WTC11 (cell line): Measurements from ENCODE around the gene EIF3F. TPM values are rescaled to one million over a fixed set of nuclear protein-coding genes. Genes with fewer than 3 reads are reported as not detected.

Source experiments
- ATAC-seq: fragments of 200-7000 bp; cut with Tn5 transposase; 2 replicates; pipeline ENCODE4 v1.10.0; 2021; ENCODE audit warnings: mild to moderate bottlenecking, moderate library complexity
- CTCF ChIA-PET: fragments of 300-600 bp; sonication (Branson Sonifier 250); formaldehyde crosslinking; loops from one replicate; lab custom pipeline; 2021; ENCODE audit warnings: antibody characterized with exemption; lab: Charles Lee
- POLR2A ChIA-PET: fragments of 350-600 bp; sonication (Branson Sonifier 250); formaldehyde crosslinking; loops from one replicate; lab custom pipeline; 2021; ENCODE audit warnings: antibody characterized with exemption; lab: Charles Lee
- DNase-seq: peaks from one replicate; pipeline ENCODE4 v3.0.0; 2021; ENCODE audit warnings: low spot score
- H3K27ac Mint-ChIP-seq: 2 replicates; pipeline ENCODE4 v1.8.0; 2021; ENCODE audit warnings: mixed read lengths
- H3K27me3 Mint-ChIP-seq: 2 replicates; pipeline ENCODE4 v1.8.0; 2021; ENCODE audit warnings: low read depth, mild to moderate bottlenecking, moderate library complexity, mixed read lengths
- H3K36me3 Mint-ChIP-seq: 2 replicates; pipeline ENCODE4 v1.8.0; 2021; ENCODE audit warnings: mixed read lengths
- H3K4me1 Mint-ChIP-seq: 2 replicates; pipeline ENCODE4 v1.8.0; 2022; ENCODE audit warnings: mixed read lengths
- H3K4me3 Mint-ChIP-seq: 2 replicates; pipeline ENCODE4 v1.8.0; 2021; ENCODE audit warnings: mild to moderate bottlenecking, moderate library complexity, mixed read lengths
- H3K9me3 Mint-ChIP-seq: 2 replicates; pipeline ENCODE4 v1.8.0; 2021; ENCODE audit warnings: mixed read lengths
- ATF1 ChIP-seq: sonication (generic); formaldehyde crosslinking; IDR thresholded peaks from 2 replicates; pipeline ENCODE4 v1.8.1; 2023; ENCODE audit warnings: mild to moderate bottlenecking, moderate library complexity, missing genetic modification reagents
- FOXK1 ChIP-seq: sonication (generic); formaldehyde crosslinking; IDR thresholded peaks from 2 replicates; pipeline ENCODE4 v1.8.0; 2022; ENCODE audit warnings: mild to moderate bottlenecking, moderate library complexity, missing genetic modification reagents
- GABPB1 ChIP-seq: sonication (generic); formaldehyde crosslinking; IDR thresholded peaks from 2 replicates; pipeline ENCODE4 v1.8.1; 2023; ENCODE audit warnings: mild to moderate bottlenecking, missing genetic modification reagents
- KAT7 ChIP-seq: sonication (generic); formaldehyde crosslinking; IDR thresholded peaks from 2 replicates; pipeline ENCODE4 v1.8.1; 2023; ENCODE audit warnings: missing genetic modification reagents, mild to moderate bottlenecking, borderline replicate concordance
- MAX ChIP-seq: sonication (generic); formaldehyde crosslinking; IDR thresholded peaks from 2 replicates; pipeline ENCODE4 v1.8.0; 2022; ENCODE audit warnings: mild to moderate bottlenecking, missing genetic modification reagents
- NR2C2 ChIP-seq: sonication (generic); formaldehyde crosslinking; IDR thresholded peaks from 2 replicates; pipeline ENCODE4 v1.8.0; 2022; ENCODE audit warnings: mild to moderate bottlenecking, missing genetic modification reagents
- RELA ChIP-seq: sonication (generic); formaldehyde crosslinking; IDR thresholded peaks from 2 replicates; pipeline ENCODE4 v1.8.1; 2022; ENCODE audit warnings: missing genetic modification reagents, mild to moderate bottlenecking, borderline replicate concordance
- RORB ChIP-seq: fragments of 250-450 bp; sonication (Bioruptor Pico); IDR thresholded peaks from 2 replicates; pipeline ENCODE4 v1.9.0; 2021; ENCODE audit warnings: mild to moderate bottlenecking
- TEAD1 ChIP-seq: sonication (generic); formaldehyde crosslinking; IDR thresholded peaks from 2 replicates; pipeline ENCODE4 v1.8.0; 2022; ENCODE audit warnings: mild to moderate bottlenecking, missing genetic modification reagents
- TEAD4 ChIP-seq: sonication (generic); formaldehyde crosslinking; IDR thresholded peaks from 2 replicates; pipeline ENCODE4 v1.8.0; 2022; ENCODE audit warnings: mild to moderate bottlenecking, missing genetic modification reagents
- ZBTB21 ChIP-seq: sonication (generic); formaldehyde crosslinking; IDR thresholded peaks from 2 replicates; pipeline ENCODE4 v1.8.1; 2023; ENCODE audit warnings: mild to moderate bottlenecking, missing genetic modification reagents, borderline replicate concordance
- ZNF396 ChIP-seq: fragments of 250-450 bp; sonication (Bioruptor Pico); IDR thresholded peaks from 2 replicates; pipeline ENCODE4 v1.8.0; 2021; ENCODE audit warnings: mild to moderate bottlenecking, moderate library complexity, borderline replicate concordance
- ZNF416 ChIP-seq: fragments of 250-450 bp; sonication (Bioruptor Pico); IDR thresholded peaks from 2 replicates; pipeline ENCODE4 v1.9.0; 2021; ENCODE audit warnings: mild to moderate bottlenecking, inconsistent platforms
- ZNF425 ChIP-seq: fragments of 250-450 bp; sonication (Bioruptor Pico); conservative IDR thresholded peaks from 2 replicates; pipeline ENCODE4 v1.9.0; 2021; ENCODE audit warnings: mild to moderate bottlenecking
- ZNF512 ChIP-seq: sonication (generic); formaldehyde crosslinking; IDR thresholded peaks from 2 replicates; pipeline ENCODE4 v1.8.1; 2022; ENCODE audit warnings: missing genetic modification reagents, borderline replicate concordance
- total RNA-seq: library from RNA; stranded (reverse); gene quantifications from 3 replicates; pipeline ENCODE4 v1.2.3, GENCODE V29; 2021
- TF ChIP-seq, protein P1 (sequence below): fragments of 200-600 bp; IDR thresholded peaks from 2 replicates; pipeline ENCODE4 v1.8.0; 2022; ENCODE audit warnings: antibody characterized with exemption
- TF ChIP-seq, protein P2 (sequence below): sonication (generic); formaldehyde crosslinking; IDR thresholded peaks from 2 replicates; pipeline ENCODE4 v1.8.1; 2022; ENCODE audit warnings: mild to moderate bottlenecking, moderate library complexity, missing genetic modification reagents
- TF ChIP-seq, protein P3 (sequence below): fragments of 250-450 bp; sonication (Bioruptor Pico); IDR thresholded peaks from 2 replicates; pipeline ENCODE4 v1.9.0; 2021; ENCODE audit warnings: mild to moderate bottlenecking
- TF ChIP-seq, protein P4 (sequence below): sonication (generic); formaldehyde crosslinking; IDR thresholded peaks from 2 replicates; pipeline ENCODE4 v1.8.1; 2023; ENCODE audit warnings: mild to moderate bottlenecking, missing genetic modification reagents
- TF ChIP-seq, protein P5 (sequence below): sonication (generic); formaldehyde crosslinking; IDR thresholded peaks from 2 replicates; pipeline ENCODE4 v1.8.1; 2022; ENCODE audit warnings: low read depth, mild to moderate bottlenecking, moderate library complexity, missing genetic modification reagents, borderline replicate concordance

EIF3F gene
- total RNA-seq, 1 experiment from 2014 or later: 356 TPM

DNA sequence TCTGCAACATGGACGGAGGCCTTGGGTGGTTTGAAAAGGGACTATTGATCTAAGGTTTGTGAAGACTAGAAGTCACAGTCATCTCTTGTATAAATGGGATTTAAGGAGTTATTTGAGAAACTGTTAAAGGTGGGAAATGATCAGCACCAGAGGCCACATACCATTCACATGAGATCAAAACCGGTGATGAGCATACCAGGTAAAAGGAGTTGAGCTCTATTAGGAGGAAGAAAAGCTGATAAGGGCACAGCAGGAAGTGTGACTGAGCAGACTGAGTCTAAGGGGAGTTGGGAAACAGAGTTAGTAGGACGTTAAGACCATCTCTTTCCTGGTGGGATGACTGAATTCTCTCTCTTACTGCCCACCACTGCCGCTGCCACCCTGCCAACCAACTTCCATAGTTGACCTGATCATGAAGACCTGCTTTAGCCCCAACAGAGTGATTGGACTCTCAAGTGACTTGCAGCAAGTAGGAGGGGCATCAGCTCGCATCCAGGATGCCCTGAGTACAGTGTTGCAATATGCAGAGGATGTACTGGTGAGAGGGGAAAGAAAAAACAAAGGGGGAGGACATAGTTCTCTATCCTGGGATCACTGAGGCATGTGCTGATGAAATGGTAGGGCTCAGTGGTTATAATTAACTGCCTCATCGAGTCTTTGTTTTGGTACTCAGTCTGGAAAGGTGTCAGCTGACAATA, 7.6 kb downstream of the EIF3F start:
- no peaks in the 10 kb centered on the region for H3K27me3 Mint-ChIP-seq
- ATAC-seq: no peak
- no peak overlapping the region for H3K27ac Mint-ChIP-seq
- no peaks in the 10 kb centered on the region for H3K4me1 Mint-ChIP-seq
- POLR2A ChIA-PET: no interaction called here
- H3K9me3 Mint-ChIP-seq: no peaks in the 10 kb centered on the region
- TF ChIP-seq, protein P1, sequence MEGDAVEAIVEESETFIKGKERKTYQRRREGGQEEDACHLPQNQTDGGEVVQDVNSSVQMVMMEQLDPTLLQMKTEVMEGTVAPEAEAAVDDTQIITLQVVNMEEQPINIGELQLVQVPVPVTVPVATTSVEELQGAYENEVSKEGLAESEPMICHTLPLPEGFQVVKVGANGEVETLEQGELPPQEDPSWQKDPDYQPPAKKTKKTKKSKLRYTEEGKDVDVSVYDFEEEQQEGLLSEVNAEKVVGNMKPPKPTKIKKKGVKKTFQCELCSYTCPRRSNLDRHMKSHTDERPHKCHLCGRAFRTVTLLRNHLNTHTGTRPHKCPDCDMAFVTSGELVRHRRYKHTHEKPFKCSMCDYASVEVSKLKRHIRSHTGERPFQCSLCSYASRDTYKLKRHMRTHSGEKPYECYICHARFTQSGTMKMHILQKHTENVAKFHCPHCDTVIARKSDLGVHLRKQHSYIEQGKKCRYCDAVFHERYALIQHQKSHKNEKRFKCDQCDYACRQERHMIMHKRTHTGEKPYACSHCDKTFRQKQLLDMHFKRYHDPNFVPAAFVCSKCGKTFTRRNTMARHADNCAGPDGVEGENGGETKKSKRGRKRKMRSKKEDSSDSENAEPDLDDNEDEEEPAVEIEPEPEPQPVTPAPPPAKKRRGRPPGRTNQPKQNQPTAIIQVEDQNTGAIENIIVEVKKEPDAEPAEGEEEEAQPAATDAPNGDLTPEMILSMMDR: no peak
- TF ChIP-seq TEAD4 (CRISPR knock-in tag): no peak
- no peak for TF ChIP-seq RORB (CRISPR knock-in tag)
- TF ChIP-seq KAT7 (CRISPR knock-in tag): no peak
- no peak for TF ChIP-seq NR2C2 (CRISPR knock-in tag)
- no peak for TF ChIP-seq RELA (CRISPR knock-in tag)
- no peak for TF ChIP-seq ZNF416 (CRISPR knock-in tag)
- no peak for TF ChIP-seq GABPB1 (CRISPR knock-in tag)
- no peak for TF ChIP-seq ZNF512 (CRISPR knock-in tag)
- TF ChIP-seq ATF1: no peak
- no peak for TF ChIP-seq ZBTB21 (CRISPR knock-in tag)
- TF ChIP-seq, all 79 proteins: peak for 0
- CTCF ChIA-PET: no interaction called here
- DNase-seq: no peak
- Mint-ChIP-seq H3K4me3 (no peak overlapping the region), H3K36me3 (peaks cover 76% of the 10 kb centered on the region)

DNA sequence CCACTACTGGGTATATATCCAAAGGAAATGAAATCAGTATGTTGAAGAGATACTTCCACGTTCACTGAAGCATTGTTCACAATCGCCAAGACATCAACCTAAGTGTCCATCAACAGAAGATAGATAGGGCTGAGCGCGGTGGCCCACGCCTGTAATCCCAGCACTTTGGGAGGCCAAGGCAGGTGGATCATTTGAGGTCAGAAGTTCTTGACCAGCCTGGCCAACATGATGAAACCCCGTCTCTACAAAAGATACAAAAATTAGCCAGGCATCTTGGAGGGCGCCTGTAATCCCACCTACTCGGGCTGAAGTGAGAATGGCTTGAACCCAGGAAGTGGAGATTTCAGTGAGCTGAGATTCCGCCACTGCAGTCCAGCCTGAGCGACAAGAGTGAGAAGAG, 12.7 kb downstream of the EIF3F start:
- POLR2A ChIA-PET: no interaction called here
- Mint-ChIP-seq H3K4me3 (no peak overlapping the region), H3K9me3 (no peaks in the 10 kb centered on the region), H3K27ac (no peak overlapping the region), H3K36me3 (peaks cover 35% of the 10 kb centered on the region), H3K27me3 (no peaks in the 10 kb centered on the region), H3K4me1 (no peaks in the 10 kb centered on the region)
- ATAC-seq (no peak), DNase-seq (no peak)
- CTCF ChIA-PET: interaction anchor here (1.3 to 1.7 kb wide), 2 partner anchors 91 to 100 kb away, joined by 3 to 4 read pairs; no protein-coding TSS in a partner anchor
- TF ChIP-seq RORB (CRISPR knock-in tag): no peak
- TF ChIP-seq MAX (CRISPR knock-in tag): no peak
- no peak for TF ChIP-seq TEAD1 (CRISPR knock-in tag)
- TF ChIP-seq ZNF396: no peak
- TF ChIP-seq, protein P2, sequence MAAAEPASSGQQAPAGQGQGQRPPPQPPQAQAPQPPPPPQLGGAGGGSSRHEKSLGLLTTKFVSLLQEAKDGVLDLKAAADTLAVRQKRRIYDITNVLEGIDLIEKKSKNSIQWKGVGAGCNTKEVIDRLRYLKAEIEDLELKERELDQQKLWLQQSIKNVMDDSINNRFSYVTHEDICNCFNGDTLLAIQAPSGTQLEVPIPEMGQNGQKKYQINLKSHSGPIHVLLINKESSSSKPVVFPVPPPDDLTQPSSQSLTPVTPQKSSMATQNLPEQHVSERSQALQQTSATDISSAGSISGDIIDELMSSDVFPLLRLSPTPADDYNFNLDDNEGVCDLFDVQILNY: no peak
- TF ChIP-seq GABPB1 (CRISPR knock-in tag): no peak
- TF ChIP-seq ZNF425 (CRISPR knock-in tag): no peak
- TF ChIP-seq, protein P3, sequence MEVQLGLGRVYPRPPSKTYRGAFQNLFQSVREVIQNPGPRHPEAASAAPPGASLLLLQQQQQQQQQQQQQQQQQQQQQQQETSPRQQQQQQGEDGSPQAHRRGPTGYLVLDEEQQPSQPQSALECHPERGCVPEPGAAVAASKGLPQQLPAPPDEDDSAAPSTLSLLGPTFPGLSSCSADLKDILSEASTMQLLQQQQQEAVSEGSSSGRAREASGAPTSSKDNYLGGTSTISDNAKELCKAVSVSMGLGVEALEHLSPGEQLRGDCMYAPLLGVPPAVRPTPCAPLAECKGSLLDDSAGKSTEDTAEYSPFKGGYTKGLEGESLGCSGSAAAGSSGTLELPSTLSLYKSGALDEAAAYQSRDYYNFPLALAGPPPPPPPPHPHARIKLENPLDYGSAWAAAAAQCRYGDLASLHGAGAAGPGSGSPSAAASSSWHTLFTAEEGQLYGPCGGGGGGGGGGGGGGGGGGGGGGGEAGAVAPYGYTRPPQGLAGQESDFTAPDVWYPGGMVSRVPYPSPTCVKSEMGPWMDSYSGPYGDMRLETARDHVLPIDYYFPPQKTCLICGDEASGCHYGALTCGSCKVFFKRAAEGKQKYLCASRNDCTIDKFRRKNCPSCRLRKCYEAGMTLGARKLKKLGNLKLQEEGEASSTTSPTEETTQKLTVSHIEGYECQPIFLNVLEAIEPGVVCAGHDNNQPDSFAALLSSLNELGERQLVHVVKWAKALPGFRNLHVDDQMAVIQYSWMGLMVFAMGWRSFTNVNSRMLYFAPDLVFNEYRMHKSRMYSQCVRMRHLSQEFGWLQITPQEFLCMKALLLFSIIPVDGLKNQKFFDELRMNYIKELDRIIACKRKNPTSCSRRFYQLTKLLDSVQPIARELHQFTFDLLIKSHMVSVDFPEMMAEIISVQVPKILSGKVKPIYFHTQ (CRISPR knock-in tag): no peak
- TF ChIP-seq, protein P4, sequence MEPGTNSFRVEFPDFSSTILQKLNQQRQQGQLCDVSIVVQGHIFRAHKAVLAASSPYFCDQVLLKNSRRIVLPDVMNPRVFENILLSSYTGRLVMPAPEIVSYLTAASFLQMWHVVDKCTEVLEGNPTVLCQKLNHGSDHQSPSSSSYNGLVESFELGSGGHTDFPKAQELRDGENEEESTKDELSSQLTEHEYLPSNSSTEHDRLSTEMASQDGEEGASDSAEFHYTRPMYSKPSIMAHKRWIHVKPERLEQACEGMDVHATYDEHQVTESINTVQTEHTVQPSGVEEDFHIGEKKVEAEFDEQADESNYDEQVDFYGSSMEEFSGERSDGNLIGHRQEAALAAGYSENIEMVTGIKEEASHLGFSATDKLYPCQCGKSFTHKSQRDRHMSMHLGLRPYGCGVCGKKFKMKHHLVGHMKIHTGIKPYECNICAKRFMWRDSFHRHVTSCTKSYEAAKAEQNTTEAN (CRISPR knock-in tag): no peak
- TF ChIP-seq, protein P5, sequence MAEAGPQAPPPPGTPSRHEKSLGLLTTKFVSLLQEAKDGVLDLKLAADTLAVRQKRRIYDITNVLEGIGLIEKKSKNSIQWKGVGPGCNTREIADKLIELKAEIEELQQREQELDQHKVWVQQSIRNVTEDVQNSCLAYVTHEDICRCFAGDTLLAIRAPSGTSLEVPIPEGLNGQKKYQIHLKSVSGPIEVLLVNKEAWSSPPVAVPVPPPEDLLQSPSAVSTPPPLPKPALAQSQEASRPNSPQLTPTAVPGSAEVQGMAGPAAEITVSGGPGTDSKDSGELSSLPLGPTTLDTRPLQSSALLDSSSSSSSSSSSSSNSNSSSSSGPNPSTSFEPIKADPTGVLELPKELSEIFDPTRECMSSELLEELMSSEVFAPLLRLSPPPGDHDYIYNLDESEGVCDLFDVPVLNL: no peak
- no peak for TF ChIP-seq FOXK1 (CRISPR knock-in tag)
